Measurements from ENCODE around the gene KIF22.

The KIF22 gene

GRCh38 chr16:29810699-29811169 lies 20.2 kb downstream of the KIF22 start:
- Histone ChIP-seq H3K27ac (ENCODE audit: insufficient read depth in 1 of 2, low read depth in 1 of 2, low read length in 2 of 2, poor library complexity in 1 of 2, severe bottlenecking in 2 of 2) (peak overlapping the region in 1 of 2 experiments; percentile 34), H3K27me3 (replicated peaks in 2 of 5; ENCODE audit: control insufficient read depth in 4 of 5, insufficient read depth in 5 of 5, low read length in 4 of 5) (peaks cover 0 to 20% (median 8%) of the 10 kb centered on the region in 5 experiments), H3K4me3 (ENCODE audit: control insufficient read depth in 1 of 7, extremely low read depth in 1 of 7, insufficient read depth in 4 of 7, low read depth in 2 of 7, low read length in 6 of 7) (peak overlapping the region in 5 of 7 experiments; percentile 43 to 76 (median 70)), H3K4me1 (ENCODE audit: control extremely low read depth in 1 of 4, control insufficient read depth in 4 of 4, insufficient read depth in 4 of 4, low read length in 3 of 4) (peaks cover 2 to 66% (median 63%) of the 10 kb centered on the region in 4 experiments), H3K36me3 (ENCODE audit: control insufficient read depth in 4 of 4, insufficient read depth in 4 of 4, low read length in 3 of 4) (peaks cover 2 to 35% (median 16%) of the 10 kb centered on the region in 4 experiments), H3K9me3 (ENCODE audit: control extremely low read depth in 1 of 5, control insufficient read depth in 4 of 5, insufficient read depth in 2 of 5, low read depth in 1 of 5, low read length in 4 of 5) (no peaks in the 10 kb centered on the region)
- WGBS (ENCODE audit: insufficient coverage) = 40% methylated on average over 9 of the region's 9 CpGs
- CTCF ChIA-PET = interaction anchor here (0.7 kb wide), 1 partner anchor 38 kb away, joined by 3 read pairs; no protein-coding TSS in a partner anchor
- POLR2A ChIA-PET = no interaction called here
- no peak for DNase-seq

- peaks cover 2 to 66% (median 63%) of the 10 kb centered on the region in 4 experiments for H3K4me1 ChIP-seq (ENCODE audit: control extremely low read depth in 1 of 4, control insufficient read depth in 4 of 4, insufficient read depth in 4 of 4, low read length in 3 of 4)
- CTCF ChIA-PET = no interaction called here
- no peaks in the 10 kb centered on the region for H3K9me3 ChIP-seq (ENCODE audit: control extremely low read depth in 1 of 5, control insufficient read depth in 4 of 5, insufficient read depth in 2 of 5, low read depth in 1 of 5, low read length in 4 of 5)
- under 1% methylated on average over 26 of the region's 31 CpGs for WGBS (ENCODE audit: insufficient coverage)
- peak; percentile 54 to 84 (median 81) for DNase-seq
- POLR2A ChIA-PET = no interaction called here
- peak overlapping the region; percentile 23 to 76 (median 66) for H3K4me3 ChIP-seq (ENCODE audit: control insufficient read depth in 1 of 7, extremely low read depth in 1 of 7, insufficient read depth in 4 of 7, low read depth in 2 of 7, low read length in 6 of 7)
- peaks cover 2 to 35% (median 16%) of the 10 kb centered on the region in 4 experiments for H3K36me3 ChIP-seq (ENCODE audit: control insufficient read depth in 4 of 4, insufficient read depth in 4 of 4, low read length in 3 of 4)
- peaks cover 0 to 20% (median 8%) of the 10 kb centered on the region in 5 experiments for H3K27me3 ChIP-seq (replicated peaks in 2 of 5; ENCODE audit: control insufficient read depth in 4 of 5, insufficient read depth in 5 of 5, low read length in 4 of 5)
- peak overlapping the region in 1 of 2 experiments; percentile 14 for H3K27ac ChIP-seq (ENCODE audit: insufficient read depth in 1 of 2, low read depth in 1 of 2, low read length in 2 of 2, poor library complexity in 1 of 2, severe bottlenecking in 2 of 2)
These were observed 20.8 kb downstream of the KIF22 start for GRCh38 chr16:29811170-29811895.

DNA sequence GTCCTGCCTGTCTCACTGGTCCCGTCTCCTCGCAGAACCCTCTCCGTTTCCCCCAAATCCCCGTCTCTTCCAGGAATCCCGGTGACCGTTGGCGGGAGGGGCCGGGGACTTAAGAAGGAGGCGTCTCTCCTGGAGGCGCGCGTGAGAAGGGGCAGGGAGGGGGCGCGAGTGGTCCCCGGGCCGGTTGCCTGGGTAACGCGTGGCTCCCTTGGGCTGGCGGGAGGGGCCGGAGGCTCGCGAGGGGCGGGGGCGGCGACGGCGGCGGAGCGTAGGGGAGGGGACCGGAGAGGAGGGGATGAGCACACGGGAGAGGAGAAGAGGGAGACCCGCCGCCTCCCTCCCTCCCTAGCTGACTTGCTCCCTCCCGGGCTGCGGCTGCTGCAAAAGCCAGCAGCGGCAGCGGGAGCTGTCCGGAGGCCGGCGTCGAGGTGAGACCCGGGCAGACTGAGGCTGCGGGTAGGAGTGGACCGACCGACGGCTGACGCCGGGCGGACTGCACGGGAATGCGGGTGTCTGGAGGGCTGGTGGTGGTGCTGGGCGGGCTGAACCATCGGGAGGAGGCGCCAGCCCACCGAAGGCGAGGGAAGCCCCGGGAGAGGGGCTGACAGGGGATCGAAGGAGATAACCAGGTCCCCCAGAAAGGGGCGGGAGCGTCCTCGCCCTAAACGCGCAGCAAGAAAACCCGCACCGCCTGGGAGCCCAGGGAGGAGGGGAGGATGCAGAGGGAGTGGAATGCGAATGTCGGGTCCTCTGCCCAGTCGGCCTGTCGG lies 21.5 kb downstream of the KIF22 start, which contains the start of gene PRRT2:
TSS of gene PRRT2 (plus strand) at position 298 of the 770 bp plus-strand sequence. CDS start 862 bp downstream, outside the sequence.
- 3% methylated on average over 55 of the region's 69 CpGs for WGBS (ENCODE audit: insufficient coverage)
- DNase-seq = peak in 2 of 3 donors; percentile 42 to 51
- Histone ChIP-seq H3K27ac (ENCODE audit: insufficient read depth in 1 of 2, low read depth in 1 of 2, low read length in 2 of 2, poor library complexity in 1 of 2, severe bottlenecking in 2 of 2) (peak within 1 kb of the TSS in 1 of 2 experiments; percentile 14), H3K36me3 (ENCODE audit: control insufficient read depth in 4 of 4, insufficient read depth in 4 of 4, low read length in 3 of 4) (peaks cover 2 to 35% (median 16%) of the 10 kb centered on the region in 4 experiments), H3K27me3 (replicated peaks in 2 of 5; ENCODE audit: control insufficient read depth in 4 of 5, insufficient read depth in 5 of 5, low read length in 4 of 5) (peaks cover 0 to 20% (median 8%) of the 10 kb centered on the region in 5 experiments), H3K4me3 (ENCODE audit: control insufficient read depth in 1 of 7, extremely low read depth in 1 of 7, insufficient read depth in 4 of 7, low read depth in 2 of 7, low read length in 6 of 7) (peak within 1 kb of the TSS; percentile 23 to 76 (median 66)), H3K9me3 (ENCODE audit: control extremely low read depth in 1 of 5, control insufficient read depth in 4 of 5, insufficient read depth in 2 of 5, low read depth in 1 of 5, low read length in 4 of 5) (no peaks in the 10 kb centered on the region), H3K4me1 (ENCODE audit: control extremely low read depth in 1 of 4, control insufficient read depth in 4 of 4, insufficient read depth in 4 of 4, low read length in 3 of 4) (peaks cover 2 to 73% (median 69%) of the 10 kb centered on the region in 4 experiments)
- CTCF ChIA-PET = interaction anchor here (1.0 kb wide), 1 partner anchor 37 kb away, joined by 4 read pairs; no protein-coding TSS in a partner anchor
- POLR2A ChIA-PET = interaction anchor here (0.8 kb wide), 1 partner anchor 9 kb away, joined by 3 read pairs; no protein-coding TSS in a partner anchor

GRCh38 chr16:29812754-29813643 lies 22.4 kb downstream of the KIF22 start:
- no peak for DNase-seq
- WGBS (ENCODE audit: insufficient coverage) = 86% methylated on average over 6 of the region's 9 CpGs
- Histone ChIP-seq H3K36me3 (ENCODE audit: control insufficient read depth in 4 of 4, insufficient read depth in 4 of 4, low read length in 3 of 4) (peaks cover 2 to 31% (median 16%) of the 10 kb centered on the region in 4 experiments), H3K27me3 (replicated peaks in 2 of 5; ENCODE audit: control insufficient read depth in 4 of 5, insufficient read depth in 5 of 5, low read length in 4 of 5) (peaks cover 0 to 20% (median 8%) of the 10 kb centered on the region in 5 experiments), H3K27ac (ENCODE audit: insufficient read depth in 1 of 2, low read depth in 1 of 2, low read length in 2 of 2, poor library complexity in 1 of 2, severe bottlenecking in 2 of 2) (no peak overlapping the region), H3K4me1 (ENCODE audit: control extremely low read depth in 1 of 4, control insufficient read depth in 4 of 4, insufficient read depth in 4 of 4, low read length in 3 of 4) (peaks cover 6 to 71% (median 69%) of the 10 kb centered on the region in 4 experiments), H3K9me3 (ENCODE audit: control extremely low read depth in 1 of 5, control insufficient read depth in 4 of 5, insufficient read depth in 2 of 5, low read depth in 1 of 5, low read length in 4 of 5) (no peaks in the 10 kb centered on the region), H3K4me3 (ENCODE audit: control insufficient read depth in 1 of 7, extremely low read depth in 1 of 7, insufficient read depth in 4 of 7, low read depth in 2 of 7, low read length in 6 of 7) (peak overlapping the region in 1 of 7 experiments; percentile 70)
- ChIA-PET CTCF (interaction anchor here (0.9 to 1.1 kb wide), 3 partner anchors 36 to 113 kb away, joined by 4 to 5 read pairs (median 4); no protein-coding TSS in a partner anchor), POLR2A (interaction anchor here (0.8 kb wide), 1 partner anchor 10 kb away, joined by 3 read pairs; no protein-coding TSS in a partner anchor)

DNA sequence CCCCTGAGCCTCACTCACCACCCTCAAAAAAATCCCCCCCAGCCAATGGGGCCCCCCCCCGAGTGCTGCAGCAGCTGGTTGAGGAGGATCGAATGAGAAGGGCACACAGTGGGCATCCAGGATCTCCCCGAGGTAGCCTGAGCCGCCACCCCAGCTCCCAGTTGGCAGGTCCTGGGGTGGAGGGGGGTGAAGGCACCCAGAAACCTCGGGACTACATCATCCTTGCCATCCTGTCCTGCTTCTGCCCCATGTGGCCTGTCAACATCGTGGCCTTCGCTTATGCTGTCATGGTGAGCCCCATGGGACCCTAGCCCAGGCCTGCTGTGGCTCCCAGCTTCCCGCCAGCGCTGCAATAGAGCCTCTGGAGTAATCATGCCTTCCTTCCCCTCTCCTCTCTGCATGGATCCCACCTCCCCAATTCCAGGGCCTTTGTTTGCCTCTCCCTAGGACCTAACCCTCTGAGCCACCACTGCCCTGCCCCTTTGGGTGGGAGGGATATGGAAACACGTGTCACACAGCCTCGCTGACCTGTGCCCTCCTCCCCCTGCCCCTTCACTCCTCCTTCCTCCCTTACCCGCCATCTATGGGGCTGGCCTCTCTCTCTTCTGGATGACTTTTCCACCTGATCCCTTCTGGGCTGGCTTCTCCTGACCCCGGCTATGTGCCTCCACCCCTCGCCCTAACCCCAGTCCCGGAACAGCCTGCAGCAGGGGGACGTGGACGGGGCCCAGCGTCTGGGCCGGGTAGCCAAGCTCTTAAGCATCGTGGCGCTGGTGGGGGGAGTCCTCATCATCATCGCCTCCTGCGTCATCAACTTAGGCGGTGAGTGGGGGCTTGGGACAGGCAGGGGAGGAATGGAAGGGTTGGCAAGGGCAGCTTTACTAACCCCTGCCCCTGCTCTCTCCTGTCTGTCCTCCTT lies 23.4 kb downstream of the KIF22 start:
- H3K27me3 ChIP-seq (replicated peaks in 2 of 5; ENCODE audit: control insufficient read depth in 4 of 5, insufficient read depth in 5 of 5, low read length in 4 of 5) = peaks cover 0 to 20% (median 8%) of the 10 kb centered on the region in 5 experiments
- WGBS (ENCODE audit: insufficient coverage) = 90% methylated on average over 21 of the region's 24 CpGs
- POLR2A ChIA-PET = no interaction called here
- H3K36me3 ChIP-seq (ENCODE audit: control insufficient read depth in 4 of 4, insufficient read depth in 4 of 4, low read length in 3 of 4) = peaks cover 2 to 31% (median 17%) of the 10 kb centered on the region in 4 experiments
- H3K4me1 ChIP-seq (ENCODE audit: control extremely low read depth in 1 of 4, control insufficient read depth in 4 of 4, insufficient read depth in 4 of 4, low read length in 3 of 4) = peaks cover 4 to 70% (median 61%) of the 10 kb centered on the region in 4 experiments
- no peak for DNase-seq
- no peaks in the 10 kb centered on the region for H3K9me3 ChIP-seq (ENCODE audit: control extremely low read depth in 1 of 5, control insufficient read depth in 4 of 5, insufficient read depth in 2 of 5, low read depth in 1 of 5, low read length in 4 of 5)
- CTCF ChIA-PET = interaction anchor here (0.9 to 2.0 kb wide), 3 partner anchors 34 to 114 kb away, joined by 4 to 5 read pairs (median 5); no protein-coding TSS in a partner anchor
- H3K27ac ChIP-seq (ENCODE audit: insufficient read depth in 1 of 2, low read depth in 1 of 2, low read length in 2 of 2, poor library complexity in 1 of 2, severe bottlenecking in 2 of 2) = no peak overlapping the region
- no peak overlapping the region for H3K4me3 ChIP-seq (ENCODE audit: control insufficient read depth in 1 of 7, extremely low read depth in 1 of 7, insufficient read depth in 4 of 7, low read depth in 2 of 7, low read length in 6 of 7)

Measured in common myeloid progenitor, CD34-positive (primary cell).